ENCODE measurements around the gene ERBB2.

DNA sequence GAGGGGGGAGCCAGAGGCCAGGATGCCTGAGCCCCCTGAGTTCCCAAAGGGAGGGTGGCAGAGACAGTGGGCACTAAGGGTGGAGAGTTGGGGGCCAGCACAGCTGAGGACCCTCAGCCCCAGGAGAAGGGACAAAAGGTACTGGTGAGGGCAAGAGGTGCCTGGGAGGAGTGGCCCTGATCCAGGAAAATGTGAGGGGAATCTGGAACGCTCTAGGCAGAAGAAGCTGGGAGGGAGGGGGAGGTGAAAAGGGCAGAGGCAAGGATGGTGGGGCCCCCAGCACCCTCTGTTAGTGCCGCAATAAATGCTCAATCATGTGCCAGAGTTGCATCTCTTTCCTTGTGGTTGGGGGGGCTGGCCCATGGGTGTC lies 33.6 kb upstream of the ERBB2 start:
- TF ChIP-seq, protein P1, sequence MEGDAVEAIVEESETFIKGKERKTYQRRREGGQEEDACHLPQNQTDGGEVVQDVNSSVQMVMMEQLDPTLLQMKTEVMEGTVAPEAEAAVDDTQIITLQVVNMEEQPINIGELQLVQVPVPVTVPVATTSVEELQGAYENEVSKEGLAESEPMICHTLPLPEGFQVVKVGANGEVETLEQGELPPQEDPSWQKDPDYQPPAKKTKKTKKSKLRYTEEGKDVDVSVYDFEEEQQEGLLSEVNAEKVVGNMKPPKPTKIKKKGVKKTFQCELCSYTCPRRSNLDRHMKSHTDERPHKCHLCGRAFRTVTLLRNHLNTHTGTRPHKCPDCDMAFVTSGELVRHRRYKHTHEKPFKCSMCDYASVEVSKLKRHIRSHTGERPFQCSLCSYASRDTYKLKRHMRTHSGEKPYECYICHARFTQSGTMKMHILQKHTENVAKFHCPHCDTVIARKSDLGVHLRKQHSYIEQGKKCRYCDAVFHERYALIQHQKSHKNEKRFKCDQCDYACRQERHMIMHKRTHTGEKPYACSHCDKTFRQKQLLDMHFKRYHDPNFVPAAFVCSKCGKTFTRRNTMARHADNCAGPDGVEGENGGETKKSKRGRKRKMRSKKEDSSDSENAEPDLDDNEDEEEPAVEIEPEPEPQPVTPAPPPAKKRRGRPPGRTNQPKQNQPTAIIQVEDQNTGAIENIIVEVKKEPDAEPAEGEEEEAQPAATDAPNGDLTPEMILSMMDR (conservative IDR thresholded peaks at IDR 0.05; ENCODE audit: low read length), result no peak
- no peak for TF ChIP-seq EZH2phosphoT487 (IDR thresholded peaks at IDR 0.05; ENCODE audit: borderline replicate concordance)
